HL-60 (cell line): ENCODE results near the gene PSMD8.

Experiments
- DNase-seq, 2 experiments: peaks; one replicate each; pipeline ENCODE4 v3.0.0-alpha.2; 2010 to 2020; ENCODE audit warnings: low read depth in 1 of 2, low spot score in 1 of 2
- H3K27ac ChIP-seq: fragments of 250-450 bp; sonication (Bioruptor Pico); replicated peaks from 2 replicates; pipeline ENCODE4 v1.5.1; 2020; ENCODE audit warnings: mild to moderate bottlenecking, moderate library complexity
- H3K27me3 ChIP-seq: fragments of 250-450 bp; sonication (Bioruptor Pico); 2 replicates; pipeline ENCODE4 v1.5.1; 2021; ENCODE audit warnings: mild to moderate bottlenecking, moderate library complexity; ENCODE audit not compliant: insufficient read depth, poor library complexity, severe bottlenecking
- H3K4me3 ChIP-seq: replicated peaks from 2 replicates; pipeline ENCODE4 v1.5.1; 2011; ENCODE audit warnings: mild to moderate bottlenecking, control low read depth, low read length; ENCODE audit not compliant: insufficient read depth
- GABPA ChIP-seq: IDR thresholded peaks from 2 replicates; pipeline ENCODE4 v1.6.1; 2012; ENCODE audit warnings: low read depth
- POLR2AphosphoS5 ChIP-seq: IDR thresholded peaks from 2 replicates; pipeline ENCODE4 v1.6.1; 2012; ENCODE audit warnings: low read depth
- SPI1 ChIP-seq: IDR thresholded peaks from 2 replicates; pipeline ENCODE4 v1.6.1; 2012; ENCODE audit warnings: low read depth, mild to moderate bottlenecking, borderline replicate concordance
- TF ChIP-seq, protein P1 (sequence below): IDR thresholded peaks from 2 replicates; pipeline ENCODE4 v1.6.1; 2012; ENCODE audit warnings: low read depth; ENCODE audit not compliant: insufficient replicate concordance
- TF ChIP-seq, protein P2 (sequence below): IDR thresholded peaks from one replicate; pipeline ENCODE4 v1.5.1; 2011; ENCODE audit warnings: low read length, control low read depth, inconsistent platforms; ENCODE audit not compliant: insufficient read depth

PSMD8 gene

DNA sequence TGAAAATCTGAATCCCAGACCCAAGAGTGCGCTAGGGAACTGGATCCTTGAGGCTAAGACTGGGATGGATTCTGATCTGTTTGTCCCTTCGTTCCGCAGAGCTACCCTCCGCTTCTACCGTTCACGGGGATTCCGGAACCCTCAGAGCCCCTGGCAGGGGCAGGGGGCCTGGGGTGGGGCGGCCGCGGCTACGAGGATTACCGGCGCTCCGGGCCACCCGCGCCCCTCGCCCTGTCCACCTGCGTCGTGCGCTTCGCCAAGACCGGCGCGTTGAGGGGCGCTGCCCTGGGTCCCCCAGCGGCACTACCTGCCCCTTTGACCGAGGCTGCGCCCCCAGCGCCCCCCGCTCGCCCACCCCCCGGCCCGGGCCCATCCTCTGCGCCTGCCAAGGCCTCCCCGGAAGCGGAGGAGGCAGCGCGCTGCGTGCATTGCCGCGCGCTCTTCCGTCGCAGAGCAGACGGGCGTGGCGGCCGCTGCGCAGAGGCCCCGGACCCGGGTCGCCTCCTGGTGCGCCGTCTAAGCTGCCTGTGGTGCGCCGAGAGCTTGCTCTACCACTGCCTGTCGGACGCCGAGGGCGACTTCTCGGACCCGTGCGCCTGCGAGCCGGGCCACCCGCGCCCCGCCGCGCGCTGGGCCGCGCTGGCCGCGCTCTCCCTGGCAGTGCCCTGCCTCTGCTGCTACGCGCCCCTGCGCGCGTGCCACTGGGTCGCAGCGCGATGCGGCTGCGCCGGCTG lies 21.2 kb downstream of the PSMD8 start:
- H3K27ac ChIP-seq = no peak overlapping the region
- H3K4me3 ChIP-seq = no peak overlapping the region
- peaks cover 22% of the 10 kb centered on the region for H3K27me3 ChIP-seq
- TF ChIP-seq, protein P1, sequence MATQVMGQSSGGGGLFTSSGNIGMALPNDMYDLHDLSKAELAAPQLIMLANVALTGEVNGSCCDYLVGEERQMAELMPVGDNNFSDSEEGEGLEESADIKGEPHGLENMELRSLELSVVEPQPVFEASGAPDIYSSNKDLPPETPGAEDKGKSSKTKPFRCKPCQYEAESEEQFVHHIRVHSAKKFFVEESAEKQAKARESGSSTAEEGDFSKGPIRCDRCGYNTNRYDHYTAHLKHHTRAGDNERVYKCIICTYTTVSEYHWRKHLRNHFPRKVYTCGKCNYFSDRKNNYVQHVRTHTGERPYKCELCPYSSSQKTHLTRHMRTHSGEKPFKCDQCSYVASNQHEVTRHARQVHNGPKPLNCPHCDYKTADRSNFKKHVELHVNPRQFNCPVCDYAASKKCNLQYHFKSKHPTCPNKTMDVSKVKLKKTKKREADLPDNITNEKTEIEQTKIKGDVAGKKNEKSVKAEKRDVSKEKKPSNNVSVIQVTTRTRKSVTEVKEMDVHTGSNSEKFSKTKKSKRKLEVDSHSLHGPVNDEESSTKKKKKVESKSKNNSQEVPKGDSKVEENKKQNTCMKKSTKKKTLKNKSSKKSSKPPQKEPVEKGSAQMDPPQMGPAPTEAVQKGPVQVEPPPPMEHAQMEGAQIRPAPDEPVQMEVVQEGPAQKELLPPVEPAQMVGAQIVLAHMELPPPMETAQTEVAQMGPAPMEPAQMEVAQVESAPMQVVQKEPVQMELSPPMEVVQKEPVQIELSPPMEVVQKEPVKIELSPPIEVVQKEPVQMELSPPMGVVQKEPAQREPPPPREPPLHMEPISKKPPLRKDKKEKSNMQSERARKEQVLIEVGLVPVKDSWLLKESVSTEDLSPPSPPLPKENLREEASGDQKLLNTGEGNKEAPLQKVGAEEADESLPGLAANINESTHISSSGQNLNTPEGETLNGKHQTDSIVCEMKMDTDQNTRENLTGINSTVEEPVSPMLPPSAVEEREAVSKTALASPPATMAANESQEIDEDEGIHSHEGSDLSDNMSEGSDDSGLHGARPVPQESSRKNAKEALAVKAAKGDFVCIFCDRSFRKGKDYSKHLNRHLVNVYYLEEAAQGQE = no peak
- TF ChIP-seq POLR2AphosphoS5 = no peak
- no peak for TF ChIP-seq GABPA
- TF ChIP-seq SPI1 = no peak
- TF ChIP-seq, protein P2, sequence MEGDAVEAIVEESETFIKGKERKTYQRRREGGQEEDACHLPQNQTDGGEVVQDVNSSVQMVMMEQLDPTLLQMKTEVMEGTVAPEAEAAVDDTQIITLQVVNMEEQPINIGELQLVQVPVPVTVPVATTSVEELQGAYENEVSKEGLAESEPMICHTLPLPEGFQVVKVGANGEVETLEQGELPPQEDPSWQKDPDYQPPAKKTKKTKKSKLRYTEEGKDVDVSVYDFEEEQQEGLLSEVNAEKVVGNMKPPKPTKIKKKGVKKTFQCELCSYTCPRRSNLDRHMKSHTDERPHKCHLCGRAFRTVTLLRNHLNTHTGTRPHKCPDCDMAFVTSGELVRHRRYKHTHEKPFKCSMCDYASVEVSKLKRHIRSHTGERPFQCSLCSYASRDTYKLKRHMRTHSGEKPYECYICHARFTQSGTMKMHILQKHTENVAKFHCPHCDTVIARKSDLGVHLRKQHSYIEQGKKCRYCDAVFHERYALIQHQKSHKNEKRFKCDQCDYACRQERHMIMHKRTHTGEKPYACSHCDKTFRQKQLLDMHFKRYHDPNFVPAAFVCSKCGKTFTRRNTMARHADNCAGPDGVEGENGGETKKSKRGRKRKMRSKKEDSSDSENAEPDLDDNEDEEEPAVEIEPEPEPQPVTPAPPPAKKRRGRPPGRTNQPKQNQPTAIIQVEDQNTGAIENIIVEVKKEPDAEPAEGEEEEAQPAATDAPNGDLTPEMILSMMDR = no peak
- no peak for DNase-seq

DNA sequence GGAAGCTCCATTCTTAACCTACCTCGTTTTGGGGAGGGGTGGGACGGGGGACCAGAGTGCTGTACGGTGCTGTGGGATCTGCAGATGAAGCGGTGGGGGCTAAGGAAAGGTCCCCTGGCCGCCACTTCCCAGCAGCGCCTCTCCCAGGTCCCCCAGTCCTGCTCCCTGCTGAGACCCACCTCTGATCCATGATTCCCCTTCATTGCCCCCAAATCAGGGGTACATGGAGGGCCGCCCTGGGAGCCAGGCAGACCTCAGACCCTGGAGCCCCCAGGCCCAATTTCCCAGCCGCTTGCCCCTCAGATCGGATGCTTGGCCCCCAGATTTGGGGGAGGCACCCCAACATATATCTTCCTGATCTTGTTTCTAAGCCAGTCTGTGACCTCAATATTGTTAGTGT lies 24.7 kb downstream of the PSMD8 start:
- no peak for TF ChIP-seq GABPA
- TF ChIP-seq SPI1 = no peak
- TF ChIP-seq, protein P2 = no peak
- TF ChIP-seq POLR2AphosphoS5 = no peak
- TF ChIP-seq, protein P1 = no peak
- H3K27me3 ChIP-seq = peaks cover 16% of the 10 kb centered on the region
- no peak for DNase-seq
- H3K4me3 ChIP-seq = no peak overlapping the region
- H3K27ac ChIP-seq = no peak overlapping the region

DNA sequence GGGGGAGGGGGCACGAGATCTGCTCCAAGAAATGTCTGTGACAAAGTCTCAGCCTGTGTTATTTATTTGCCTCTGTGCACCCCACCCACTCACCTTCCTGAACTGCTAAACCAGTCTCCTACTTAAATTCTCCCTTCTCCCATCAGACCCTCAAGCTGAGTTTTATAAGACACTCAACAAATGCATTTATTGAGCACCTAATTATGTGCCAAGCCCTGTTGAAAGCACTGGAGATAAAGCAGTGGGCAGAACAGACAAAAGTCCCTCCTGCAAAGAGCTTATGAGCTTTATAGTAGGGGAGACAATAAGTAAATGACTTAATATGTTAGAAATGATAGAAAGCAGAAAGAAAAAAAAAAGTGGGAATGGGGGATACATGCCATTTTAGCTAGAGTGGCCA lies 25.2 kb downstream of the PSMD8 start:
- TF ChIP-seq SPI1 (no peak), GABPA (no peak), POLR2AphosphoS5 (no peak)
- TF ChIP-seq, protein P1 = no peak
- TF ChIP-seq, protein P2 = no peak
- H3K27ac ChIP-seq = no peak overlapping the region

More for the DNA sequence above, 25.2 kb downstream of the PSMD8 start:
- DNase-seq = no peak
- H3K4me3 ChIP-seq = no peak overlapping the region
- H3K27me3 ChIP-seq = peaks cover 15% of the 10 kb centered on the region
